Activated CD4-positive, alpha-beta memory T cell treated with anti-CD3 and anti-CD28 coated beads for 36 hours (primary cell): ENCODE data around the gene DPP3. TPM values are rescaled to one million over a fixed set of nuclear protein-coding genes. Genes with fewer than 3 reads are reported as not detected.
A peak's percentile ranks its signal among the peaks of the same experiment; 100 is the strongest.

Experiments
- CTCF ChIA-PET: fragments of 350-600 bp; sonication (Branson Sonifier 250); formaldehyde crosslinking; loops from one replicate; lab custom pipeline; 2021; ENCODE audit warnings: antibody characterized with exemption, inconsistent platforms; lab: Charles Lee
- POLR2A ChIA-PET: fragments of 350-600 bp; sonication (Branson Sonifier 250); formaldehyde crosslinking; loops from one replicate; lab custom pipeline; 2021; ENCODE audit warnings: antibody characterized with exemption; lab: Charles Lee
- DNase-seq: peaks from one replicate; pipeline ENCODE4 v3.0.0-alpha.2; 2020
- H3K27ac Mint-ChIP-seq: one replicate; pipeline ENCODE4 v1.8.0; 2021; ENCODE audit warnings: mixed read lengths
- H3K27me3 Mint-ChIP-seq: one replicate; pipeline ENCODE4 v1.8.0; 2021; ENCODE audit warnings: mixed read lengths
- H3K36me3 Mint-ChIP-seq: one replicate; pipeline ENCODE4 v1.8.0; 2021; ENCODE audit warnings: mixed read lengths
- H3K4me1 Mint-ChIP-seq: one replicate; pipeline ENCODE4 v1.8.0; 2021; ENCODE audit warnings: low read depth, mixed read lengths
- H3K4me3 Mint-ChIP-seq: one replicate; pipeline ENCODE4 v1.8.0; 2021; ENCODE audit warnings: mild to moderate bottlenecking, mixed read lengths
- H3K9me3 Mint-ChIP-seq: one replicate; pipeline ENCODE4 v1.8.0; 2021; ENCODE audit warnings: mixed read lengths
- intact Hi-C: fragments of 100-400 bp; cut with micrococcal nuclease; formaldehyde crosslinking; loops from one replicate; pipeline ENCODE4 v1.15.1; 2023
- total RNA-seq, 2 experiments: library from RNA; stranded (reverse); gene quantifications; one replicate each; pipeline ENCODE4 v1.2.3, GENCODE V29; 2021

DPP3 gene
- total RNA-seq, 2 experiments from 2014 or later = 76.1 to 89.7 TPM

GRCh38 chr11:66473608-66474515, 6.4 kb upstream of the DPP3 start:
- ChIA-PET CTCF (interaction anchor here (0.8 to 1.3 kb wide), 2 partner anchors 35 to 66 kb away, joined by 4 read pairs; partner anchors contain the start of gene MRPL11), POLR2A (no interaction called here)
- no peaks in the 10 kb centered on the region for H3K27me3 Mint-ChIP-seq
- no peak overlapping the region for H3K27ac Mint-ChIP-seq
- no peaks in the 10 kb centered on the region for H3K9me3 Mint-ChIP-seq
- H3K4me1 Mint-ChIP-seq = no peaks in the 10 kb centered on the region
- H3K4me3 Mint-ChIP-seq = no peak overlapping the region
- no peaks in the 10 kb centered on the region for H3K36me3 Mint-ChIP-seq
- intact Hi-C loops = no loop called here
- DNase-seq = no peak

- H3K4me1 Mint-ChIP-seq = peaks cover 5% of the 10 kb centered on the region
- H3K36me3 Mint-ChIP-seq = no peaks in the 10 kb centered on the region
- H3K27me3 Mint-ChIP-seq = no peaks in the 10 kb centered on the region
- ChIA-PET POLR2A (no interaction called here), CTCF (interaction anchor here (1.1 kb wide), 1 partner anchor 46 kb away, joined by 3 read pairs; no protein-coding TSS in a partner anchor)
- DNase-seq = no peak
- H3K9me3 Mint-ChIP-seq = no peaks in the 10 kb centered on the region
- H3K4me3 Mint-ChIP-seq = no peak overlapping the region
- intact Hi-C loops = no loop called here
- no peak overlapping the region for H3K27ac Mint-ChIP-seq
Measured at GRCh38 chr11:66475349-66476172, 4.7 kb upstream of the DPP3 start.

GRCh38 chr11:66476173-66476840, 3.9 kb upstream of the DPP3 start:
- peaks cover 11% of the 10 kb centered on the region for H3K4me1 Mint-ChIP-seq
- CTCF ChIA-PET = interaction anchor here (1.0 to 1.1 kb wide), 2 partner anchors 10 to 47 kb away, joined by 3 read pairs; partner anchors contain the start of gene PELI3
- no peak overlapping the region for H3K4me3 Mint-ChIP-seq
- H3K27me3 Mint-ChIP-seq = no peaks in the 10 kb centered on the region
- H3K9me3 Mint-ChIP-seq = no peaks in the 10 kb centered on the region
- no peak overlapping the region for H3K27ac Mint-ChIP-seq
- intact Hi-C loops = no loop called here
- H3K36me3 Mint-ChIP-seq = no peaks in the 10 kb centered on the region
- no peak for DNase-seq
- POLR2A ChIA-PET = no interaction called here

DNA sequence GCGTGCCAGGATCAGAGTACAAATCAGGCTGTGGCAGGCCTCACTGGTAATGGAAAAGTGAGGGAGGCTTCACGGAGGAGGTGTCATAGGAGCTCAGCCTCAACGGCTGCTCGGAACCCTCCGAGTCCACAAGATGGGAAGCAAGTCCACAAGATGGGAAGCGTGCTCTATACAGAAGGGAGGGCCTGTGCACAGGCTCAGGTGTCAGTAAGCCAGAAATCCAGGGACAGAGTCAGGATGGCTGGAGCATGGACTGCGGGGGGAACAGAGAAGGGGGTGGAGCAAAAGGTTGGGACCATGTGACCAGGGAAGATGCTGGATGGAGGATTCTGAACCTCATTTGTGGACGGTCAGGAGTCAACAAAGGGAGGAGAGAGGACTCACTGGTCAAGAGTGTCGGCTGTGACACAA, 3.4 kb upstream of the DPP3 start:
- no peak for DNase-seq
- CTCF ChIA-PET = interaction anchor here (1.0 to 1.1 kb wide), 3 partner anchors 9 to 47 kb away, joined by 3 read pairs; partner anchors contain the start of gene PELI3
- Mint-ChIP-seq H3K4me3 (no peak overlapping the region), H3K4me1 (peaks cover 13% of the 10 kb centered on the region), H3K9me3 (no peaks in the 10 kb centered on the region), H3K36me3 (no peaks in the 10 kb centered on the region), H3K27ac (no peak overlapping the region), H3K27me3 (no peaks in the 10 kb centered on the region)
- POLR2A ChIA-PET = no interaction called here
- intact Hi-C loops = no loop called here

GRCh38 chr11:66477263-66478201, 2.7 kb upstream of the DPP3 start:
- H3K27me3 Mint-ChIP-seq = no peaks in the 10 kb centered on the region
- peaks cover 4% of the 10 kb centered on the region for H3K36me3 Mint-ChIP-seq
- H3K4me3 Mint-ChIP-seq = no peak overlapping the region
- no peak for DNase-seq
- no peak overlapping the region for H3K27ac Mint-ChIP-seq
- H3K9me3 Mint-ChIP-seq = no peaks in the 10 kb centered on the region
- POLR2A ChIA-PET = no interaction called here
- peaks cover 19% of the 10 kb centered on the region for H3K4me1 Mint-ChIP-seq
- intact Hi-C loops = no loop called here
- CTCF ChIA-PET = interaction anchor here (0.5 to 2.0 kb wide), 7 partner anchors 9 to 56 kb away, joined by 3 to 12 read pairs (median 3); partner anchors contain the start of genes MRPL11 and PELI3

- Mint-ChIP-seq H3K36me3 (peaks cover 9% of the 10 kb centered on the region), H3K9me3 (no peaks in the 10 kb centered on the region), H3K4me3 (peak overlapping the region; percentile 88), H3K4me1 (peaks cover 21% of the 10 kb centered on the region), H3K27me3 (no peaks in the 10 kb centered on the region), H3K27ac (peak overlapping the region; percentile 87)
- peak; percentile 42 for DNase-seq
- ChIA-PET CTCF (interaction anchor here (0.8 to 2.0 kb wide), 11 partner anchors 8 to 70 kb away, joined by 3 to 17 read pairs (median 4); partner anchors contain the start of genes MRPL11 and PELI3), POLR2A (interaction anchor here (0.6 to 2.0 kb wide), 2 partner anchors 40 to 67 kb away, joined by 3 to 9 read pairs; partner anchors contain the start of genes MRPL11 and ZDHHC24)
- intact Hi-C loops = loop anchor here (1.0 kb wide), 1 partner anchor 40 kb away; no protein-coding TSS in a partner anchor
Measured at GRCh38 chr11:66478729-66479393, 1.4 kb upstream of the DPP3 start.

DNA sequence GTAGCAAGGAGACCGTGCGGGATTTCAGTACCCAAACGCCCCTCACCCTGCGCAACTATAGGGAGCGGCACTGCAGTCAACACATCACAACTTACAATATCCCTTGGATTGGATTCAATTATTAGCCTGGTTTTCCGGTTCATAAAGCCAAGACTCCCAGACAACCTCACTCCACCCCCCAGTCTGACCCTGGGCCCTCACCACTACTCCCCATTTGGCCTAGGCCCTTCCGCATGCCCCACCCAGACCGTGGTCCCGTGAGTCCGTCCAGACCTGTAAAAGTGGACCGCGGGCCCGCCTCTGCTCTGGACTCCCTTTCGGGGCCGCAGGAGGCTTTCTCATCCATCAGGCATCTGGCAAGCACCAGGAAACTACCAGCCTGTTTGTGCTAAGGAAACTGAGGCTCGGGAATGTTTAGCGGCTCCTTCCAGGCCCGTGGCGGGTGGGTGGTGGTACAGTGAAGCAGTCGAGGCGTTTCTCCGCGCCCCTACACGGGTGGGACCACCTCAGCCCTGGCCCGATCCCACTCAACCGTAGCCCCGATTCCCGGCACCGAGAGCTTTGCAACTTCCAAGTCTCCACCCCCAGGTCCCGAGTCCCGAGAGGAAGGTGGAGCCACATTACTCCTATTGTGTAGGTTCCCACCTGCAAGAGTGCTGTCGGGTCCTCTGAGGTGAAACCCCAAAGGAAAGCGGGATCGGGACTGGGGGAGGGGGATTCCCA, 679 bp upstream of the DPP3 start:
- no peak for DNase-seq
- intact Hi-C loops = loop anchor here (1.0 kb wide), 5 partner anchors 13 to 199 kb away; partner anchors contain the start of genes ACTN3, PELI3 and ZDHHC24
- Mint-ChIP-seq H3K27me3 (no peaks in the 10 kb centered on the region), H3K4me1 (peaks cover 22% of the 10 kb centered on the region), H3K36me3 (peaks cover 9% of the 10 kb centered on the region), H3K27ac (peak overlapping the region; percentile 87), H3K4me3 (peak overlapping the region; percentile 88), H3K9me3 (no peaks in the 10 kb centered on the region)
- POLR2A ChIA-PET = interaction anchor here (0.8 to 2.0 kb wide), 12 partner anchors 10 to 362 kb away, joined by 3 to 15 read pairs (median 5); partner anchors contain the start of genes B4GAT1, CTSF, MRPL11 and PELI3
- CTCF ChIA-PET = interaction anchor here (0.8 to 2.0 kb wide), 24 partner anchors 9 to 199 kb away, joined by 3 to 17 read pairs (median 4); partner anchors contain the start of genes MRPL11, PELI3 and RBM4B

GRCh38 chr11:66484806-66485380, 4.7 kb downstream of the DPP3 start:
- no peak for DNase-seq
- no peaks in the 10 kb centered on the region for H3K27me3 Mint-ChIP-seq
- ChIA-PET POLR2A (no interaction called here), CTCF (no interaction called here)
- no peak overlapping the region for H3K4me3 Mint-ChIP-seq
- intact Hi-C loops = no loop called here
- peaks cover 20% of the 10 kb centered on the region for H3K4me1 Mint-ChIP-seq
- peaks cover 17% of the 10 kb centered on the region for H3K36me3 Mint-ChIP-seq
- H3K27ac Mint-ChIP-seq = no peak overlapping the region
- H3K9me3 Mint-ChIP-seq = no peaks in the 10 kb centered on the region

DNA sequence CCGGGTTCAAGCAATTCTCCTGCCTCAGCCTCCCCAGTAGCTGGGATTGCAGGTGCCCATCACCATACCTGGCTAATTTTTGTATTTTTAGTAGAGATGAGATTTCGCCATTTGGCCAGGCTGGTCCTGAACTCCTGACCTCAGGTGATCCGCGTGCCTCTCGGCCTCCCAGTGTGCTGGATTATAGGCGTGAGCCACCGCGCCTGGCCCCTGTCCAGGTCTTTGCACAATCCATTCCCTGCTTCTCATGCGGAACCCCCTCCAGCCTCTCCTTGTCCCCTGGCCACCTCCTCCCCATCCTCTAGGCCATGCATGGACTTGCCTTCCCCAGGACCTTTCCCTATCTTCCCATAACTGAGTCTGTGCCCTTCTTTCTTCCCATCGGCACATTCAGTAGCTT, 8.7 kb downstream of the DPP3 start:
- Mint-ChIP-seq H3K27ac (no peak overlapping the region), H3K4me3 (no peak overlapping the region), H3K27me3 (no peaks in the 10 kb centered on the region), H3K9me3 (no peaks in the 10 kb centered on the region), H3K36me3 (peaks cover 19% of the 10 kb centered on the region), H3K4me1 (peaks cover 3% of the 10 kb centered on the region)
- DNase-seq = no peak
- ChIA-PET POLR2A (no interaction called here), CTCF (interaction anchor here (1.0 kb wide), 1 partner anchor 10 kb away, joined by 3 read pairs; no protein-coding TSS in a partner anchor)
- intact Hi-C loops = no loop called here
